Stomach (tissue), 9 donors: Measurements from ENCODE around the gene LGR4. TPM values are rescaled to one million over a fixed set of nuclear protein-coding genes. Genes with fewer than 3 reads are reported as not detected.

Source experiments
- DNase-seq, 2 donors: peaks; one replicate each; pipeline versions ENCODE4 v3.0.0 to v3.0.0-alpha.2; 2013 to 2019
- H3K27ac ChIP-seq, 5 donors: fragments of 200-600 bp in 4 of 5; sonication (generic) in 4 of 5; one replicate each; pipeline ENCODE4 v1.5.1; 2013 to 2019; ENCODE audit warnings: mild to moderate bottlenecking in 1 of 5, moderate library complexity in 1 of 5
- H3K27me3 ChIP-seq, 3 donors: fragments of 200-600 bp; sonication (generic); one replicate each; pipeline ENCODE4 v1.5.1; 2017 to 2019; ENCODE audit warnings: mixed run types in 1 of 3
- H3K36me3 ChIP-seq, 4 donors: fragments of 200-600 bp; sonication (generic); 1 replicate in 3 of 4; 2 replicates in 1 of 4; pipeline ENCODE4 v1.5.1; 2016 to 2019
- H3K4me1 ChIP-seq, 4 donors: fragments of 200-600 bp; sonication (generic); one replicate each; pipeline ENCODE4 v1.5.1; 2016 to 2019
- H3K4me3 ChIP-seq, 4 donors: fragments of 200-600 bp; sonication (generic) in 3 of 4; one replicate each; pipeline ENCODE4 v1.5.1; 2016 to 2019; ENCODE audit warnings: mild to moderate bottlenecking in 1 of 4
- H3K9me3 ChIP-seq, 4 donors: fragments of 200-600 bp; sonication (generic); one replicate each; pipeline ENCODE4 v1.5.1; 2016 to 2019
- EP300 ChIP-seq: sonication (generic); formaldehyde crosslinking; IDR thresholded peaks from one replicate; pipeline ENCODE4 v1.6.1; 2017; ENCODE audit warnings: antibody characterized with exemption
- POLR2A ChIP-seq, 4 donors: fragments of 450-650 bp; IDR thresholded peaks; one replicate each; pipeline ENCODE4 v1.6.1; 2016; ENCODE audit warnings: antibody characterized with exemption in 4 of 4, control low read depth in 2 of 4, mild to moderate bottlenecking in 1 of 4, moderate library complexity in 1 of 4
- POLR2AphosphoS5 ChIP-seq, 3 donors: sonication (generic); formaldehyde crosslinking; IDR thresholded peaks; one replicate each; pipeline ENCODE4 v1.6.1; 2016; ENCODE audit warnings: antibody characterized with exemption in 3 of 3
- WGBS, 5 donors: extraction: QIAGEN DNeasy Blood & Tissue Kit in 3 of 5; methylation state at CpG; one replicate each; pipeline versions ENCODE4 v1.1.5 to v1.1.7; 2013 to 2018; 5-methylcytosine and 5-hydroxymethylcytosine counted together
- intact Hi-C: fragments of 100-400 bp; cut with DNase I; formaldehyde crosslinking; loops from one replicate; pipeline ENCODE4 v1.15.1; 2023; ENCODE audit warnings: low total_unique reads
- polyA plus RNA-seq, 3 donors: library from polyadenylated mRNA; stranded (reverse); fragments of 200-250 nt; gene quantifications; one replicate each; pipeline ENCODE4 v1.2.3, GENCODE V29; 2013
- total RNA-seq, 5 donors: library from RNA; depleted of rRNA; stranded (reverse); fragments of >200 nt; gene quantifications; one replicate each; pipeline versions ENCODE4 v1.1.0 to v1.2.3, GENCODE V29; 2014 to 2016
- TF ChIP-seq, protein P1 (sequence below), 7 experiments: fragments of 450-650 bp in 4 of 7; fragments of 200-600 bp in 3 of 7; sonication (generic) in 3 of 7; IDR thresholded peaks; one replicate each; pipeline ENCODE4 v1.5.1; 2016 to 2019; ENCODE audit warnings: antibody characterized with exemption in 7 of 7, control low read depth in 2 of 7, mild to moderate bottlenecking in 1 of 7
- donor health status: healthy with polysubstance abuse.
- donor health status: Bipolar disorder and iron deficiency.
- donor health status: healthy.

LGR4 gene
- total and polyA plus RNA-seq, 8 donors = 5.6 to 236 (median 31.3) TPM

DNA sequence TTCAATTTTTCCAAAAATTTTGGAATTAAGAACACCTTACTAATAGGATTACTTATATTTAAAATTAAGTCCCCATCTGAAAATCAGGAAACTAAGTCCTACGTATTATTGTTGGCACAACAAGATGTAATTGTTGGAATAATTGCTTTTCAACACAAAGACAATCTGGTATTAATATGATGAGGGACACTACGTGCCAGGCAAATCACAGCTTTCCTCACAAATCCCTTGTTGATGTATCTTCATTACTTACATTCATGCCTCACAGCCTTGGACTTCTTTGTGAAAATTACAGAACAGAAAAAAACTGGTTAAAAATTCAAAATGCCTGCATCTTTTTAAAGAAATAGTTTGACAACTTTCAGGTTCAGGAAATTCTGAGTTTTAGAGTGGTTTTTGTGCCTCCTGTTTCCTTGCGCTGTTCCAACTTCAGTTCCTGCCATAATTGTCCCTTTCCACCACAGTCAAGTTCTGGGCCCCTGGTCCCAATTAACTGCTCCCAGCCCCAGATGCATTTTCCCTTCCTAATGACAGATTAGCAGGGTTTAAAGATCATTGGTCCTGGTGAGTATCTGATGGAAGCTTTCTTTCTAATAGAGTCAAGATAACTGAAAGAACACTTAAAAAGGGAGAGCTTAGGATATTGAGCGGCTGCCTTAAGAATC lies 86.3 kb downstream of the LGR4 start:
- whole genome bisulfite sequencing, 5 donors = 92 to 96% (median 93%) methylated on average over 4 of the region's 4 CpGs
- no peak for TF ChIP-seq EP300
- TF ChIP-seq POLR2A (IDR thresholded peaks at IDR 0.05) = no peak
- TF ChIP-seq, protein P1, sequence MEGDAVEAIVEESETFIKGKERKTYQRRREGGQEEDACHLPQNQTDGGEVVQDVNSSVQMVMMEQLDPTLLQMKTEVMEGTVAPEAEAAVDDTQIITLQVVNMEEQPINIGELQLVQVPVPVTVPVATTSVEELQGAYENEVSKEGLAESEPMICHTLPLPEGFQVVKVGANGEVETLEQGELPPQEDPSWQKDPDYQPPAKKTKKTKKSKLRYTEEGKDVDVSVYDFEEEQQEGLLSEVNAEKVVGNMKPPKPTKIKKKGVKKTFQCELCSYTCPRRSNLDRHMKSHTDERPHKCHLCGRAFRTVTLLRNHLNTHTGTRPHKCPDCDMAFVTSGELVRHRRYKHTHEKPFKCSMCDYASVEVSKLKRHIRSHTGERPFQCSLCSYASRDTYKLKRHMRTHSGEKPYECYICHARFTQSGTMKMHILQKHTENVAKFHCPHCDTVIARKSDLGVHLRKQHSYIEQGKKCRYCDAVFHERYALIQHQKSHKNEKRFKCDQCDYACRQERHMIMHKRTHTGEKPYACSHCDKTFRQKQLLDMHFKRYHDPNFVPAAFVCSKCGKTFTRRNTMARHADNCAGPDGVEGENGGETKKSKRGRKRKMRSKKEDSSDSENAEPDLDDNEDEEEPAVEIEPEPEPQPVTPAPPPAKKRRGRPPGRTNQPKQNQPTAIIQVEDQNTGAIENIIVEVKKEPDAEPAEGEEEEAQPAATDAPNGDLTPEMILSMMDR (IDR thresholded peaks at IDR 0.05) = no peak
- TF ChIP-seq POLR2AphosphoS5 (IDR thresholded peaks at IDR 0.05) = no peak
- intact Hi-C loops = no loop called here

DNA sequence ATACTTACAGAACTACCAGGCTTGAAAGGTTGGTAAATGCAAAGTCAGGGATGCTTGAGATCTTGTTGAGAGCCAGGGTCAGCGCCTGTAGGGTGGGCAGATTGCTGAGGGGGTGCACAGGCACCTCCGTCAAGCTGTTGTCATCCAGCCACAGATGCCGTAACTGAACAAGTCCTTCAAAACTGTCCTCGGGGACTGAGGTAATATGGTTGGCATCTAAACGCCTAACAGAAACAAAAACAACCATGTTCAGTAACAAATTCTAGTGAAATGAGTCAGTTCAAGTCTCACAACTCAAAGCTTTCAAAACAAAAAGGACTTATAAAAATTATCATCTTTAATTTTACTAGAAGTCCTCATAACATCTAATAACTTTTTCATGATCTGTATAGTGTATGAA lies 87.3 kb downstream of the LGR4 start:
- intact Hi-C loops = no loop called here
- H3K4me1 ChIP-seq = peaks cover 0 to 26% (median 6%) of the 10 kb centered on the region in 4 donors
- no peak overlapping the region for H3K27ac ChIP-seq
- peaks cover 4 to 45% (median 42%) of the 10 kb centered on the region in 4 donors for H3K36me3 ChIP-seq
- no peaks in the 10 kb centered on the region for H3K27me3 ChIP-seq
- H3K4me3 ChIP-seq = no peak overlapping the region
- TF ChIP-seq EP300 = no peak
- no peak for TF ChIP-seq POLR2A (IDR thresholded peaks at IDR 0.05)
- no peak for TF ChIP-seq POLR2AphosphoS5 (IDR thresholded peaks at IDR 0.05)
- no peaks in the 10 kb centered on the region for H3K9me3 ChIP-seq
- WGBS, 5 donors = 72 to 85% (median 81%) methylated on average over 5 of the region's 5 CpGs
- DNase-seq = no peak

More for the DNA sequence above, 86.3 kb downstream of the LGR4 start:
- Histone ChIP-seq H3K27me3 (no peaks in the 10 kb centered on the region), H3K9me3 (no peaks in the 10 kb centered on the region), H3K36me3 (peaks cover 4 to 36% (median 33%) of the 10 kb centered on the region in 4 donors), H3K27ac (no peak overlapping the region), H3K4me1 (peaks cover 0 to 36% (median 8%) of the 10 kb centered on the region in 4 donors), H3K4me3 (no peak overlapping the region)
- DNase-seq = no peak

DNA sequence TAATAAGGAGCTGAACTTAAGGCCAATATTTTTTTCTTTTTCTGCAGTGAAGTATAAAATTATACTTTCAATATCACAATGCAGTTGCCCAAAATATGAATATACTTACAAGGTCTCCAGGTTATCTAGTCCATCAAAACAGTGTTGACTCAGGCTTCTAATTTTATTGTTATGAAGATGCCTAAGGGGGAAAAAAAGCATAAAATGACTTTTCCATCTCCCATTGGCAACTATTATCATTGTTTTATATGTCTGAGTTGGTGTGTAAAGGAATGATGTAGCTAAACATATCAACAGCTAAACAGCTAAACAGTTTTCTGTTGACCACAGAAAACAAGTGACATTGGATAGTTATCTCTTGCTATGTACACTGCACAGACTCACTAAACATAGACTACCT lies 88.4 kb downstream of the LGR4 start:
- DNase-seq = no peak
- Histone ChIP-seq H3K4me1 (peaks cover 0 to 17% (median 3%) of the 10 kb centered on the region in 4 donors), H3K27ac (no peak overlapping the region), H3K4me3 (no peak overlapping the region), H3K9me3 (no peaks in the 10 kb centered on the region), H3K27me3 (no peaks in the 10 kb centered on the region), H3K36me3 (peaks cover 4 to 53% (median 52%) of the 10 kb centered on the region in 4 donors)
- intact Hi-C loops = no loop called here
- TF ChIP-seq POLR2A (IDR thresholded peaks at IDR 0.05) (no peak), EP300 (no peak), POLR2AphosphoS5 (IDR thresholded peaks at IDR 0.05) (no peak)
- TF ChIP-seq, protein P1 (IDR thresholded peaks at IDR 0.05) = no peak

DNA sequence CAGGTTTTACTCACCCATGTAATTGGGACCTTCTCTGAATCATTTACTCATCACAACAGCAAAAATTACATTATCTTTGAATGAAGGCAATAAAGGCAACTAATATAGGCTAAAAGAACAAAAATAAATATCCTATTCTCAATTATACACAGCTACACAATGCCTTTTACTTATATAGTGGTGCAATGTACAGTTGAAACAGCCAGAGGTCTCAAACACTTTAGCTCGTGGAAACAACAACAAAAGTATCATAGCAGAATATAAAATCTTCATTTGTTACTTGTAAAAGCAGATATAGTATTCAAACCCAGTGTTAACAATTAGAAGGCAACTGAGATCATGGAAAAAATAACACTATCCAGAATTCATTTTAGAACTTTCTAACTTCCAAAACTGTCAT lies 88.9 kb downstream of the LGR4 start:
- no peak for DNase-seq
- WGBS, 5 donors = 78 to 87% (median 86%) methylated on average over 1 of the region's 1 CpG
- TF ChIP-seq EP300 (no peak), POLR2AphosphoS5 (IDR thresholded peaks at IDR 0.05) (no peak), POLR2A (IDR thresholded peaks at IDR 0.05) (no peak)
- TF ChIP-seq, protein P1 (IDR thresholded peaks at IDR 0.05) = no peak
- Histone ChIP-seq H3K4me3 (no peak overlapping the region), H3K27me3 (no peaks in the 10 kb centered on the region), H3K36me3 (peaks cover 4 to 58% (median 58%) of the 10 kb centered on the region in 4 donors), H3K4me1 (peaks cover 0 to 15% (median 2%) of the 10 kb centered on the region in 4 donors), H3K27ac (no peak overlapping the region), H3K9me3 (no peaks in the 10 kb centered on the region)
- intact Hi-C loops = no loop called here

DNA sequence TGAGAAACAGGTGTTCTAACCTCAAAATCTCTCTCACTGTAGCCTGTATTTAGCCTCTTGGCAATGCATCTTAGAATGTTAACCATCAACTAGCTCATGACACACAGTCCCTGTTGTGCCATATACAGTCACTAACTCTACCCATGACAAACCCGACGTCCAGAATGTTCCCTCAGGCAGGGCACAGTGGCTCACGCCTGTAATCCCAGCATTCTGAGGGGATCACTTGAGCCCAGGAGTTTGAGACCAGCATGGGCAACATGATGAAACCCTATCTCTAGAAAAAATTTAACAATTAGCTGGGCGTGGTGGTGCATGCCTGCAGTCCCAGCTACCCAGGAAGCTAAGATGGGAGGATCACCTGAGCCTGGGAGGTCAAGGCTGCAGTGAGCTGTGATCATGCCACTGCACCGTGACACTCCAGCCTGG lies 91.3 kb downstream of the LGR4 start:
- WGBS, 5 donors = 69 to 91% (median 86%) methylated on average over 5 of the region's 5 CpGs
- H3K27ac ChIP-seq = no peak overlapping the region

More for the DNA sequence above, 91.3 kb downstream of the LGR4 start:
- intact Hi-C loops = no loop called here
- Histone ChIP-seq H3K9me3 (no peaks in the 10 kb centered on the region), H3K4me3 (no peak overlapping the region), H3K36me3 (peaks cover 4 to 71% (median 64%) of the 10 kb centered on the region in 4 donors), H3K27me3 (no peaks in the 10 kb centered on the region), H3K4me1 (peaks cover 0 to 5% (median 0%) of the 10 kb centered on the region in 4 donors)
- TF ChIP-seq POLR2A (IDR thresholded peaks at IDR 0.05) (no peak), EP300 (no peak), POLR2AphosphoS5 (IDR thresholded peaks at IDR 0.05) (no peak)
- TF ChIP-seq, protein P1 (IDR thresholded peaks at IDR 0.05) = no peak
- DNase-seq = no peak
